ENCODE results near the gene CCDC92B. TPM values are rescaled to one million over a fixed set of nuclear protein-coding genes. Genes with fewer than 3 reads are reported as not detected.
"Not testable (repeated sequence)": the region's sequence is repeated elsewhere in the genome, so short reads cannot be mapped to it uniquely, and the experiment has no call there.

Gene CCDC92B
- total RNA-seq, 6 experiments from 2014 or later = not detected

- Histone ChIP-seq H3K9me3 (no peaks in the 10 kb centered on the region), H3K36me3 (no peaks in the 10 kb centered on the region), H3K4me3 (no peak overlapping the region), H3K27me3 (no peaks in the 10 kb centered on the region), H3K27ac (no peak overlapping the region), H3K4me1 (no peaks in the 10 kb centered on the region)
- TF ChIP-seq POLR2A (IDR thresholded peaks at IDR 0.05) = no peak
- TF ChIP-seq CTCF (IDR thresholded peaks at IDR 0.05) = no peak
- WGBS (ENCODE audit: insufficient coverage, low coverage, low lambda C conversion rate, missing lambda C conversion rate) = 73% methylated on average over 8 of the region's 24 CpGs
- intact Hi-C loops (cut with DNase I) = no loop called here
- DNase-seq = no peak
- no peak for ATAC-seq
These were observed 43.1 kb upstream of the CCDC92B start for GRCh38 chr17:2792366-2793169.

- no peaks in the 10 kb centered on the region for H3K9me3 ChIP-seq
- no peak overlapping the region for H3K27ac ChIP-seq
- H3K4me3 ChIP-seq = no peak overlapping the region
- DNase-seq (no peak), ATAC-seq (no peak)
- intact Hi-C loops (cut with DNase I) = no loop called here
- no peaks in the 10 kb centered on the region for H3K4me1 ChIP-seq
- no peaks in the 10 kb centered on the region for H3K36me3 ChIP-seq
- no peak for TF ChIP-seq CTCF (IDR thresholded peaks at IDR 0.05)
- TF ChIP-seq POLR2A (IDR thresholded peaks at IDR 0.05) = no peak
- WGBS (ENCODE audit: insufficient coverage, low coverage, low lambda C conversion rate, missing lambda C conversion rate) = 34% methylated on average over 2 of the region's 3 CpGs
- H3K27me3 ChIP-seq = no peaks in the 10 kb centered on the region
These were observed 40.2 kb upstream of the CCDC92B start for GRCh38 chr17:2789700-2790099.

GRCh38 chr17:2786176-2786881 lies 36.9 kb upstream of the CCDC92B start:
- Histone ChIP-seq H3K9me3 (no peaks in the 10 kb centered on the region), H3K4me3 (no peak overlapping the region), H3K4me1 (no peaks in the 10 kb centered on the region), H3K27me3 (no peaks in the 10 kb centered on the region), H3K27ac (no peak overlapping the region), H3K36me3 (no peaks in the 10 kb centered on the region)
- intact Hi-C loops (cut with DNase I) = no loop called here
- ATAC-seq = peak; percentile 83 to 94 (median 87)
- TF ChIP-seq CTCF (IDR thresholded peaks at IDR 0.05) (peak; percentile 42 to 53 (median 45)), POLR2A (IDR thresholded peaks at IDR 0.05) (no peak)
- WGBS (ENCODE audit: insufficient coverage, low coverage, low lambda C conversion rate, missing lambda C conversion rate) = 32% methylated on average over 14 of the region's 21 CpGs
- DNase-seq = peak; percentile 67 to 84 (median 77)

GRCh38 chr17:2785376-2785775 lies 35.9 kb upstream of the CCDC92B start:
- ATAC-seq; H3K27ac ChIP-seq; H3K27me3 ChIP-seq; H3K4me3 ChIP-seq; H3K36me3 ChIP-seq; intact Hi-C loops (cut with DNase I); H3K9me3 ChIP-seq; H3K4me1 ChIP-seq; DNase-seq: not testable (repeated sequence)
- 73% methylated on average over 12 of the region's 12 CpGs for WGBS (ENCODE audit: insufficient coverage, low coverage, low lambda C conversion rate, missing lambda C conversion rate)

GRCh38 chr17:2784864-2785263 lies 35.4 kb upstream of the CCDC92B start:
- WGBS (ENCODE audit: insufficient coverage, low coverage, low lambda C conversion rate, missing lambda C conversion rate) = 90% methylated on average over 6 of the region's 8 CpGs
- DNase-seq = no peak
- intact Hi-C loops (cut with DNase I) = no loop called here
- ATAC-seq = no peak
- Histone ChIP-seq H3K4me1 (no peaks in the 10 kb centered on the region), H3K36me3 (no peaks in the 10 kb centered on the region), H3K27me3 (no peaks in the 10 kb centered on the region), H3K27ac (no peak overlapping the region), H3K9me3 (no peaks in the 10 kb centered on the region), H3K4me3 (no peak overlapping the region)
- TF ChIP-seq POLR2A (IDR thresholded peaks at IDR 0.05) = no peak
- no peak for TF ChIP-seq CTCF (IDR thresholded peaks at IDR 0.05)
